H1 (cell line): ENCODE results near the gene IL10. TPM values are rescaled to one million over a fixed set of nuclear protein-coding genes. Genes with fewer than 3 reads are reported as not detected.

Source experiments
- CTCF ChIA-PET: fragments of 300-600 bp; sonication (Branson Sonifier 250); formaldehyde crosslinking; loops from one replicate; lab custom pipeline; 2021; ENCODE audit not compliant: partially characterized antibody; lab: Charles Lee
- POLR2A ChIA-PET: fragments of 300-600 bp; sonication (Branson Sonifier 250); formaldehyde crosslinking; loops from one replicate; lab custom pipeline; 2021; ENCODE audit warnings: inconsistent platforms; ENCODE audit not compliant: partially characterized antibody; lab: Charles Lee
- DNase-seq, 2 experiments: peaks; one replicate each; pipeline versions ENCODE4 v3.0.0 to v3.0.0-alpha.2; 2010 to 2022; ENCODE audit warnings: low spot score in 2 of 2, low read depth in 1 of 2, mixed read lengths in 1 of 2
- FAIRE-seq: peaks from 2 replicates; lab custom pipeline; 2011; peaks lifted over from hg19 to GRCh38; lab: Jason Lieb, UNC
- H2AFZ ChIP-seq: 2 replicates; pipeline ENCODE4 v1.8.1; 2012; ENCODE audit warnings: low read length, inconsistent platforms
- H2AK5ac ChIP-seq: 2 replicates; pipeline ENCODE4 v1.6.1; 2013; ENCODE audit warnings: low read depth, low read length
- H2BK120ac ChIP-seq: replicated peaks from 2 replicates; pipeline ENCODE3; 2013; ENCODE audit warnings: low read depth, low read length, inconsistent platforms
- H2BK12ac ChIP-seq: 2 replicates; pipeline ENCODE4 v1.6.1; 2013; ENCODE audit warnings: low read depth, low read length
- H2BK15ac ChIP-seq: 2 replicates; pipeline ENCODE4 v1.6.1; 2013; ENCODE audit warnings: low read length
- H2BK20ac ChIP-seq: 2 replicates; pipeline ENCODE4 v1.6.1; 2013; ENCODE audit warnings: low read length
- H2BK5ac ChIP-seq: 2 replicates; pipeline ENCODE4 v1.6.1; 2013; ENCODE audit warnings: low read depth, low read length
- H3K14ac ChIP-seq: 2 replicates; pipeline ENCODE4 v1.6.1; 2013; ENCODE audit warnings: inconsistent platforms; ENCODE audit not compliant: insufficient read length
- H3K18ac ChIP-seq: 2 replicates; pipeline ENCODE4 v1.6.1; 2013; ENCODE audit warnings: low read length; ENCODE audit errors: extremely low read depth
- H3K23ac ChIP-seq: 2 replicates; pipeline ENCODE4 v1.6.1; 2013; ENCODE audit warnings: inconsistent platforms; ENCODE audit not compliant: insufficient read length
- H3K23me2 ChIP-seq: 2 replicates; pipeline ENCODE4 v1.6.1; 2013; ENCODE audit warnings: low read depth, low read length
- H3K27ac ChIP-seq: 2 replicates; pipeline ENCODE4 v1.6.1; 2011; ENCODE audit warnings: low read depth, low read length, inconsistent platforms
- H3K27me3 ChIP-seq, 4 experiments: replicated peaks in 1 of 4; 1 replicate in 1 of 4; 2 replicates in 3 of 4; pipeline versions ENCODE4 v1.6.1 to v1.8.1; 2011 to 2013; ENCODE audit warnings: low read length in 3 of 4, mild to moderate bottlenecking in 3 of 4, inconsistent platforms in 2 of 4, mixed read lengths in 2 of 4, moderate library complexity in 1 of 4; ENCODE audit not compliant: control insufficient read depth in 3 of 4, insufficient read depth in 3 of 4; ENCODE audit errors: extremely low read depth in 1 of 4
- H3K36me3 ChIP-seq, 4 experiments: 2 replicates each; pipeline versions ENCODE4 v1.6.1 to v1.8.1; 2011 to 2013; ENCODE audit warnings: mild to moderate bottlenecking in 4 of 4, low read length in 3 of 4, moderate library complexity in 2 of 4, control low read depth in 1 of 4, inconsistent platforms in 1 of 4; ENCODE audit not compliant: insufficient read depth in 4 of 4, control insufficient read depth in 2 of 4
- H3K4ac ChIP-seq: replicated peaks from 2 replicates; pipeline ENCODE3; 2013; ENCODE audit warnings: low read length, low read depth, mixed read lengths, inconsistent platforms; ENCODE audit not compliant: insufficient read length
- H3K4me1 ChIP-seq, 4 experiments: replicated peaks in 1 of 4; 1 replicate in 1 of 4; 2 replicates in 3 of 4; pipeline versions ENCODE4 v1.6.1 to v1.8.1; 2011 to 2013; ENCODE audit warnings: low read length in 3 of 4, inconsistent platforms in 2 of 4, mixed read lengths in 1 of 4; ENCODE audit not compliant: insufficient read depth in 4 of 4, control insufficient read depth in 3 of 4
- H3K4me2 ChIP-seq, 2 experiments: 2 replicates each; pipeline versions ENCODE4 v1.6.1 to v1.8.1; 2011 to 2013; ENCODE audit warnings: low read depth in 2 of 2, low read length in 2 of 2, control low read depth in 1 of 2, inconsistent platforms in 1 of 2, mild to moderate bottlenecking in 1 of 2; ENCODE audit not compliant: insufficient read depth in 1 of 2
- H3K4me3 ChIP-seq, 4 experiments: fragments of 200-600, 300-600 bp in 1 of 4; sonication (generic), shearing (Covaris generic), sonication (Bioruptor Twin) in 1 of 4; 2 replicates each; pipeline versions ENCODE4 v1.5.1 to v1.8.1; 2011 to 2016; ENCODE audit warnings: low read length in 4 of 4, low read depth in 3 of 4, control low read depth in 2 of 4, inconsistent platforms in 2 of 4, mild to moderate bottlenecking in 2 of 4, mixed read lengths in 1 of 4, moderate library complexity in 1 of 4; ENCODE audit not compliant: insufficient read depth in 2 of 4; ENCODE audit errors: extremely low read depth in 1 of 4
- H3K56ac ChIP-seq: replicated peaks from 2 replicates; pipeline ENCODE3; 2013; ENCODE audit warnings: low read depth, mild to moderate bottlenecking, mixed read lengths, low read length, inconsistent platforms; ENCODE audit not compliant: insufficient read length
- H3K79me1 ChIP-seq: 2 replicates; pipeline ENCODE4 v1.6.1; 2013; ENCODE audit warnings: low read depth, low read length, control low read depth
- H3K79me2 ChIP-seq, 2 experiments: 2 replicates each; pipeline versions ENCODE4 v1.6.1 to v1.8.1; 2012 to 2013; ENCODE audit warnings: low read length in 2 of 2, mild to moderate bottlenecking in 2 of 2, inconsistent platforms in 1 of 2; ENCODE audit not compliant: insufficient read depth in 2 of 2, control insufficient read depth in 1 of 2
- H3K9ac ChIP-seq, 4 experiments: replicated peaks in 1 of 4; 1 replicate in 1 of 4; 2 replicates in 3 of 4; pipeline versions ENCODE4 v1.6.1 to v1.8.1; 2011 to 2013; ENCODE audit warnings: low read depth in 3 of 4, low read length in 3 of 4, control low read depth in 2 of 4, mild to moderate bottlenecking in 2 of 4, moderate library complexity in 2 of 4, inconsistent platforms in 1 of 4; ENCODE audit errors: extremely low read depth in 1 of 4
- H3K9me3 ChIP-seq, 2 experiments: 2 replicates each; pipeline versions ENCODE4 v1.6.1 to v1.8.1; 2012 to 2013; ENCODE audit warnings: mild to moderate bottlenecking in 2 of 2, moderate library complexity in 2 of 2, control low read depth in 1 of 2, inconsistent platforms in 1 of 2, low read depth in 1 of 2, low read length in 1 of 2, mixed read lengths in 1 of 2; ENCODE audit not compliant: insufficient read depth in 2 of 2
- H4K20me1 ChIP-seq, 2 experiments: replicated peaks in 1 of 2; 2 replicates each; pipeline versions ENCODE3 to v1.8.1; 2011 to 2013; ENCODE audit warnings: inconsistent platforms in 2 of 2, low read length in 2 of 2, mild to moderate bottlenecking in 1 of 2; ENCODE audit not compliant: insufficient read depth in 2 of 2, control insufficient read depth in 1 of 2
- H4K5ac ChIP-seq: 2 replicates; pipeline ENCODE4 v1.6.1; 2013; ENCODE audit warnings: low read length, low read depth, mixed read lengths, inconsistent platforms; ENCODE audit not compliant: insufficient read length
- H4K8ac ChIP-seq: 2 replicates; pipeline ENCODE4 v1.8.0; 2013; ENCODE audit warnings: mild to moderate bottlenecking, moderate library complexity, low read length, inconsistent platforms; ENCODE audit not compliant: insufficient read depth; ENCODE audit errors: extremely low read depth
- H4K91ac ChIP-seq: replicated peaks from 2 replicates; pipeline ENCODE3; 2013; ENCODE audit warnings: low read length, mixed read lengths, inconsistent platforms; ENCODE audit not compliant: insufficient read length
- JUN ChIP-seq: IDR thresholded peaks from 2 replicates; pipeline ENCODE4 v1.6.1; 2011; ENCODE audit warnings: low read depth, mild to moderate bottlenecking, improper control_type of control experiment, low read length
- WGBS, 2 experiments: shearing (Covaris generic) in 1 of 2; methylation state at CpG; one replicate each; pipeline versions ENCODE4 v1.1.6 to v1.1.7; 2013 to 2015; ENCODE audit warnings: low lambda C conversion rate in 2 of 2, mixed read lengths in 2 of 2, inconsistent platforms in 1 of 2, low coverage in 1 of 2, missing lambda C conversion rate in 1 of 2; ENCODE audit not compliant: insufficient replicate concordance in 2 of 2, insufficient coverage in 1 of 2, insufficient read length in 1 of 2; ENCODE audit errors: extremely low coverage in 1 of 2, missing lambda C conversion rate in 1 of 2; 5-methylcytosine and 5-hydroxymethylcytosine counted together
- polyA plus RNA-seq, 7 experiments: library from polyadenylated mRNA; depleted of rRNA in 3 of 7; stranded (reverse) in 5 of 7; unstranded in 2 of 7; fragments of >200 nt in 5 of 7; fragments of 200-250 nt in 2 of 7; gene quantifications; 1 replicate in 5 of 7; 2 replicates in 1 of 7; 4 replicates in 1 of 7; pipeline versions ENCODE4 v1.2.1 to v1.2.3, GENCODE V29; 2011 to 2013; ENCODE audit warnings: missing spikeins in 2 of 7, mixed read lengths in 2 of 7
- total RNA-seq: library from RNA; stranded (reverse); fragmentation: NEBNext Ultra II Directional; extraction: Animal tissue kit (Norgen Biotek cat#: 25700); gene quantifications from 2 replicates; pipeline ENCODE4 v1.2.1, GENCODE V29; 2021

Gene IL10
- total and polyA plus RNA-seq, 2 of the 8 experiments (the other 6 are each of a cell fraction or from before 2014, with no cell fraction given), result not detected

DNA sequence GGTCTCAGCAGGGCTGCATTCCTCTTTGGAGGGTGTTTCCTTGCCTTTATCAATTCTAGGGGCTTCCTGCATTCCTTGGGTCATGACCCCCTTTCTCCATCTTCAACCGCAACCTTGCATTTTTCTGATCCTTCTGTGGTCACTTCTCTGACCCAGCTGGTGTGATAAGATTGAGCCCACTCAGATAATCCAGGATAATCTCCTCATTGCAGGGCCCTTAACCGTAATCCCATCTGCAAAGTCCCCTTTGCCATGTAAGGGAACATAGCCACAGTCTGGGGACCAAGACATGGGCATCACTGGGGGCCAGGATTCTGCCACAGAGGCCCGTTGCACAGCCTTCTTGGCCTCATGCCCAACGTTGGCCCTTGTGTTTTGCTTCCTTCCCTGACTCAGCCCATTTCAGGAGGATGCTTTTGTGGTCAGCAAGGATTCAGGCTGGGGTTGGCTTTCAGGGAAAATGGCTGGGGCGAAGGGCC lies 36.7 kb downstream of the IL10 start:
- 92% methylated on average over 4 of the region's 5 CpGs; no CpG with 5 or more reads in 1 of the 2 experiments for WGBS, 2 experiments
- no peak for FAIRE-seq
- TF ChIP-seq JUN, result no peak

More for the DNA sequence above, 36.7 kb downstream of the IL10 start:
- Histone ChIP-seq H3K36me3 (peaks cover 0 to 14% (median 2%) of the 10 kb centered on the region in 4 experiments; a peak in 3 of 8 replicates), H3K9ac (no peak overlapping the region), H3K14ac (no peak overlapping the region), H3K27me3 (no peaks in the 10 kb centered on the region), H2BK15ac (no peak overlapping the region), H2BK20ac (no peak overlapping the region), H4K8ac (no peak overlapping the region), H3K79me1 (no peaks in the 10 kb centered on the region), H2BK5ac (no peak overlapping the region), H3K9me3 (no peaks in the 10 kb centered on the region), H4K20me1 (peaks cover 2 to 5% of the 10 kb centered on the region in 2 experiments), H2BK12ac (no peak overlapping the region), H3K23ac (no peak overlapping the region), H3K27ac (no peak overlapping the region; the same call in 1 of the 2 replicates), H2BK120ac (no peak overlapping the region), H3K4me2 (no peak overlapping the region), H2AK5ac (no peak overlapping the region), H3K18ac (no peak overlapping the region), H3K23me2 (no peaks in the 10 kb centered on the region), H3K4me3 (no peak overlapping the region), H3K56ac (no peak overlapping the region), H2AFZ (no peak overlapping the region), H4K91ac (no peak overlapping the region), H4K5ac (no peak overlapping the region), H3K79me2 (no peaks in the 10 kb centered on the region), H3K4ac (no peak overlapping the region), H3K4me1 (peaks cover 0 to 3% (median 0%) of the 10 kb centered on the region in 4 experiments; a peak in 2 of 7 replicates)
- POLR2A ChIA-PET, result no interaction called here
- no peak for DNase-seq
- CTCF ChIA-PET, result interaction anchor here (0.7 to 8.0 kb wide), 60 partner anchors 9 to 278 kb away, joined by 3 to 81 read pairs (median 5); partner anchors contain the start of genes DYRK3, IL10, IL19 and IL24
